OCI-LY1 (cell line): ENCODE results near the gene SAMD14.

ENCODE experiments used
- EZH2 ChIP-seq: fragments of 200-600 bp; sonication (generic), shearing (Covaris generic); IDR thresholded peaks from 2 replicates; pipeline ENCODE4 v1.8.0; 2017; ENCODE audit warnings: borderline replicate concordance, mixed run types, mild to moderate bottlenecking, antibody characterized with exemption, low read length, moderate library complexity, mixed read lengths
- TF ChIP-seq, protein P1 (sequence below): fragments of 200-600 bp; sonication (generic), shearing (Covaris generic); IDR thresholded peaks from 2 replicates; pipeline ENCODE4 v1.5.1; 2017; ENCODE audit warnings: mild to moderate bottlenecking, antibody characterized with exemption, low read length, moderate library complexity, mixed read lengths

DNA sequence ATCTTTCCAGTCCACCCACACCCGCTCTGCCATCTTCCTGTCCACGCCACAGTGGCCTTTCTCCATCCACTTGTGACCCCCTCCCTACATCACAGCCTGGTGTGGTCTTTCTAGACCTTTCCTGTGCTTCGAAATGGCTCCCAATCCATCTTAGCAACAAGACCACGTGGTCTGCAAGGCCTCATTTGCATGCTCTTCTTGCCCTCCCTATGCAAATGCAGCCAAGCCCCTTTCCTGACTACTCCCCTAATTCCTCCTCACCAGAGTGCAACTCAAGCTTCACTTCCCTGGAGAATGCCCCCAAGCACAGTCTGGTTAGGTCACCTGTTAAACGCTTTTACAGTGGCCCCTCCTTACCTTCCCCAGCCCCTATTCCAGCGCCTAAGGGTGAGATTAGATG is 14.4 kb upstream of the SAMD14 start:
- TF ChIP-seq, protein P1, sequence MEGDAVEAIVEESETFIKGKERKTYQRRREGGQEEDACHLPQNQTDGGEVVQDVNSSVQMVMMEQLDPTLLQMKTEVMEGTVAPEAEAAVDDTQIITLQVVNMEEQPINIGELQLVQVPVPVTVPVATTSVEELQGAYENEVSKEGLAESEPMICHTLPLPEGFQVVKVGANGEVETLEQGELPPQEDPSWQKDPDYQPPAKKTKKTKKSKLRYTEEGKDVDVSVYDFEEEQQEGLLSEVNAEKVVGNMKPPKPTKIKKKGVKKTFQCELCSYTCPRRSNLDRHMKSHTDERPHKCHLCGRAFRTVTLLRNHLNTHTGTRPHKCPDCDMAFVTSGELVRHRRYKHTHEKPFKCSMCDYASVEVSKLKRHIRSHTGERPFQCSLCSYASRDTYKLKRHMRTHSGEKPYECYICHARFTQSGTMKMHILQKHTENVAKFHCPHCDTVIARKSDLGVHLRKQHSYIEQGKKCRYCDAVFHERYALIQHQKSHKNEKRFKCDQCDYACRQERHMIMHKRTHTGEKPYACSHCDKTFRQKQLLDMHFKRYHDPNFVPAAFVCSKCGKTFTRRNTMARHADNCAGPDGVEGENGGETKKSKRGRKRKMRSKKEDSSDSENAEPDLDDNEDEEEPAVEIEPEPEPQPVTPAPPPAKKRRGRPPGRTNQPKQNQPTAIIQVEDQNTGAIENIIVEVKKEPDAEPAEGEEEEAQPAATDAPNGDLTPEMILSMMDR = no peak
- TF ChIP-seq EZH2 = no peak
